ENCODE measurements around the gene INPP5F.

GRCh38 chr10:119832951-119833350, 107.1 kb downstream of the INPP5F start:
- TF ChIP-seq, protein P1, sequence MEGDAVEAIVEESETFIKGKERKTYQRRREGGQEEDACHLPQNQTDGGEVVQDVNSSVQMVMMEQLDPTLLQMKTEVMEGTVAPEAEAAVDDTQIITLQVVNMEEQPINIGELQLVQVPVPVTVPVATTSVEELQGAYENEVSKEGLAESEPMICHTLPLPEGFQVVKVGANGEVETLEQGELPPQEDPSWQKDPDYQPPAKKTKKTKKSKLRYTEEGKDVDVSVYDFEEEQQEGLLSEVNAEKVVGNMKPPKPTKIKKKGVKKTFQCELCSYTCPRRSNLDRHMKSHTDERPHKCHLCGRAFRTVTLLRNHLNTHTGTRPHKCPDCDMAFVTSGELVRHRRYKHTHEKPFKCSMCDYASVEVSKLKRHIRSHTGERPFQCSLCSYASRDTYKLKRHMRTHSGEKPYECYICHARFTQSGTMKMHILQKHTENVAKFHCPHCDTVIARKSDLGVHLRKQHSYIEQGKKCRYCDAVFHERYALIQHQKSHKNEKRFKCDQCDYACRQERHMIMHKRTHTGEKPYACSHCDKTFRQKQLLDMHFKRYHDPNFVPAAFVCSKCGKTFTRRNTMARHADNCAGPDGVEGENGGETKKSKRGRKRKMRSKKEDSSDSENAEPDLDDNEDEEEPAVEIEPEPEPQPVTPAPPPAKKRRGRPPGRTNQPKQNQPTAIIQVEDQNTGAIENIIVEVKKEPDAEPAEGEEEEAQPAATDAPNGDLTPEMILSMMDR (IDR thresholded peaks at IDR 0.05; ENCODE audit: insufficient read depth, low read length, poor library complexity, severe bottlenecking), result no peak
- no peak for TF ChIP-seq EZH2phosphoT487 (conservative IDR thresholded peaks at IDR 0.05; ENCODE audit: low read length)

Measured in SU-DHL-6 (cell line).